HepG2 (cell line): ENCODE measurements around the gene ARID5B.

ENCODE experiments used
- CHD2 ChIP-seq: IDR thresholded peaks from 2 replicates; pipeline ENCODE4 v1.6.1; 2011; ENCODE audit warnings: low read depth, low read length, improper control_type of control experiment
- CREB1 ChIP-seq, 2 experiments: fragments of 450-650 bp in 1 of 2; IDR thresholded peaks; 2 replicates each; pipeline ENCODE4 v1.6.1; 2016 to 2017; ENCODE audit warnings: control low read depth in 1 of 2, mild to moderate bottlenecking in 1 of 2, missing compliant biosample characterization in 1 of 2, missing genetic modification characterization in 1 of 2
- GABPA ChIP-seq, 2 experiments: IDR thresholded peaks; 2 replicates each; pipeline ENCODE4 v1.6.1; 2011 to 2016; ENCODE audit warnings: low read depth in 2 of 2, low read length in 1 of 2, missing biosample characterization in 1 of 2, missing genetic modification characterization in 1 of 2
- MAZ ChIP-seq, 2 experiments: sonication (generic) in 1 of 2; formaldehyde crosslinking in 1 of 2; IDR thresholded peaks; 2 replicates each; pipeline versions ENCODE4 v1.5.0 to v1.6.1; 2012 to 2020; ENCODE audit warnings: low read depth in 2 of 2, mild to moderate bottlenecking in 2 of 2, borderline replicate concordance in 1 of 2, improper control_type of control experiment in 1 of 2, low read length in 1 of 2, missing genetic modification reagents in 1 of 2, moderate library complexity in 1 of 2
- NBN ChIP-seq: fragments of 450-650 bp; conservative IDR thresholded peaks from 2 replicates; pipeline ENCODE4 v1.6.1; 2017
- SMC3 ChIP-seq: IDR thresholded peaks from 2 replicates; pipeline ENCODE4 v1.6.1; 2011; ENCODE audit warnings: low read length, improper control_type of control experiment
- XRCC5 ChIP-seq: fragments of 200-400 bp; formaldehyde crosslinking; optimal IDR thresholded peaks from 2 replicates; pipeline ENCODE3; 2017; ENCODE audit warnings: mild to moderate bottlenecking, low read length
- ZNF772 ChIP-seq: sonication (generic); formaldehyde crosslinking; IDR thresholded peaks from 2 replicates; pipeline ENCODE4 v1.5.0; 2020; ENCODE audit warnings: mild to moderate bottlenecking, missing genetic modification reagents

DNA sequence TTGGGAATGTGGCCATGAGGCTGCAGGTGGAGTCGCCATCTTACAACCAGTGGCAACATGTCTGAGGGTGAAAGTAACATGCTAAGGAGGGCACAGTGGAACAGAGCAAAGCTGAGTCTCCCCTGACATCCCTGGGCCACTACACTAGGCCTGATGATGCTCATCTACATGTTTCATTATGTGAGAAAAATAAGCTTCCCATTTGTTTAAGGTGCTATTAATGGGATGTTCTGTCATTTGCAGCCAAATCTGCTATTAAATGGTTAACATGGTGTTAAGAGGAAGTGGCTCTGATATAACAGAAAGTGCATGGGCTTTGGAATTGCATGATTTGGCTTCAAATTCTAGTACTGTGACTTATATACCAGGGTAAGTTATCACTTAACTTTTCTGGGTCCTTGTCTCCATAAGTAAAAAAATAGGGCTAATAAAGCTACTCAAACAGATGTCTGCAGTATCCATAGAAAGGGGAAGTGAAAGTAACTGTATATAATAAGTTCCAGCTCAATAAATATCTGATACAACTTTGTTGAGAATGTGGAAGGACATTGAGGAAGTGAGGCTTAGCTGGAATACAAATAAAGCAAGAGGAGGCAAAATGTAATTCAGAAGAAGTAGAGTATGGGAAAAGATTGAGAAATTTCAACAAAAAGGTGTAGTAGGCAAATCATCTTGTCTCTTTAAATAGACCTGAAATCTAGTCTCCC, 208.2 kb downstream of the ARID5B start:
- no peak for TF ChIP-seq NBN
- TF ChIP-seq CHD2 = no peak
- TF ChIP-seq GABPA (IDR thresholded peaks at IDR 0.05; ENCODE audit: low read depth, low read length) = no peak
- TF ChIP-seq GABPA (CRISPR knock-in tag; IDR thresholded peaks at IDR 0.05; ENCODE audit: low read depth) = no peak
- no peak for TF ChIP-seq SMC3
- TF ChIP-seq MAZ (IDR thresholded peaks at IDR 0.05; ENCODE audit: borderline replicate concordance, low read depth, low read length) = no peak
- TF ChIP-seq MAZ (CRISPR knock-in tag; IDR thresholded peaks at IDR 0.05; ENCODE audit: low read depth) = no peak
- no peak for TF ChIP-seq CREB1 (IDR thresholded peaks at IDR 0.05)
- TF ChIP-seq CREB1 (CRISPR knock-in tag; IDR thresholded peaks at IDR 0.05) = no peak
- TF ChIP-seq XRCC5 = no peak
- no peak for TF ChIP-seq ZNF772 (CRISPR knock-in tag)
